ENCODE measurements around the gene GNB2.
"Not testable (repeated sequence)": the region's sequence is repeated elsewhere in the genome, so short reads cannot be mapped to it uniquely, and the experiment has no call there.

GNB2 gene

DNA sequence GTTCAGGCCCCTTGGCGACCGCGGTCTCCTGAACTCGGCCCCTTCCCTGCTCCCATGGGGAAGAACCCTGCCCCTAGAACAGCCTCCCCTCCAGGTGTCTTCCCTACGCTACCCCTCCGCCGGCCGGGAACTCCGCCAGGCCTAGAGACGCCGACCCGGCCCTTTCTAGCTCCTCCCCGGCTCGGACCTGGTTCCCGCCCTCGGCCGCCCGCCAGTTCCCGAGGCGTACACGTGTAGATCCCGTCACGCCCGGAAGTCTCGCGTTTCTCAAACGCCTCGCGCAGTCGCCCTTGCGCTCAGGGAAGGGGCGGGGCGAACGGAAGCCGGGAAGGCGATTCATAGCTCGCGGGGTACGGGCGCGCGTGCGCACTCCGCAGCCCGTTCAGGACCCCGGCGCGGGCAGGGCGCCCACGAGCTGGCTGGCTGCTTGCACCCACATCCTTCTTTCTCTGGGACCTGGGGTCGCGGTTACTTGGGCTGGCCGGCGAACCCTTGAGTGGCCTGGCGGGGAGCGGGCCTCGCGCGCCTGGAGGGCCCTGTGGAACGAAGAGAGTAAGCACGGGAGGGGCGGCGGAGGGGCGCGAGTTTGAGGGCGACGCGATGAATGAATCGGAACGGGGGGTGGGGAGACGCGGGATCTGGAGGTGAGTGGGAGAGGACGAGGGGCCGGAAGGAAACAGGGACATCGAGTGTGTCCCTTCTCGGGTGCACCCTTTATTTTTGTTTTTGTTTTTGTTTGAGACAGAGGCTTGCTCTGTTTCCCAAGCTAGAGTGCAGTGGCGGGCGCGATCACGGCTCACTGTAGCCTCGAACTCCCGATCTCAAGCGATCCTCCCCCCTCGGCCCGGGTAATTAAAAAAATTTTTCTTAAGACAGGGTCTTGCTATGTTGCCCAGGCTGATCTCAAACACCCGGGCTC lies 32.5 kb downstream of the GNB2 start, which contains the start of gene POP7:
Gene POP7, plus strand, starts transcription at position 369 of the 919 bp plus-strand sequence. CDS start 710 bp downstream, outside the sequence.
- DNase-seq (ENCODE audit: low read depth), result peak; percentile 97
- H3K4me3 ChIP-seq (ENCODE audit: control insufficient read depth, low read depth, low read length), result peak within 1 kb of the TSS; percentile 88
- TF ChIP-seq, protein P1, sequence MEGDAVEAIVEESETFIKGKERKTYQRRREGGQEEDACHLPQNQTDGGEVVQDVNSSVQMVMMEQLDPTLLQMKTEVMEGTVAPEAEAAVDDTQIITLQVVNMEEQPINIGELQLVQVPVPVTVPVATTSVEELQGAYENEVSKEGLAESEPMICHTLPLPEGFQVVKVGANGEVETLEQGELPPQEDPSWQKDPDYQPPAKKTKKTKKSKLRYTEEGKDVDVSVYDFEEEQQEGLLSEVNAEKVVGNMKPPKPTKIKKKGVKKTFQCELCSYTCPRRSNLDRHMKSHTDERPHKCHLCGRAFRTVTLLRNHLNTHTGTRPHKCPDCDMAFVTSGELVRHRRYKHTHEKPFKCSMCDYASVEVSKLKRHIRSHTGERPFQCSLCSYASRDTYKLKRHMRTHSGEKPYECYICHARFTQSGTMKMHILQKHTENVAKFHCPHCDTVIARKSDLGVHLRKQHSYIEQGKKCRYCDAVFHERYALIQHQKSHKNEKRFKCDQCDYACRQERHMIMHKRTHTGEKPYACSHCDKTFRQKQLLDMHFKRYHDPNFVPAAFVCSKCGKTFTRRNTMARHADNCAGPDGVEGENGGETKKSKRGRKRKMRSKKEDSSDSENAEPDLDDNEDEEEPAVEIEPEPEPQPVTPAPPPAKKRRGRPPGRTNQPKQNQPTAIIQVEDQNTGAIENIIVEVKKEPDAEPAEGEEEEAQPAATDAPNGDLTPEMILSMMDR (conservative IDR thresholded peaks at IDR 0.05; ENCODE audit: control insufficient read depth, insufficient read depth, low read depth, low read length), result no peak

DNA sequence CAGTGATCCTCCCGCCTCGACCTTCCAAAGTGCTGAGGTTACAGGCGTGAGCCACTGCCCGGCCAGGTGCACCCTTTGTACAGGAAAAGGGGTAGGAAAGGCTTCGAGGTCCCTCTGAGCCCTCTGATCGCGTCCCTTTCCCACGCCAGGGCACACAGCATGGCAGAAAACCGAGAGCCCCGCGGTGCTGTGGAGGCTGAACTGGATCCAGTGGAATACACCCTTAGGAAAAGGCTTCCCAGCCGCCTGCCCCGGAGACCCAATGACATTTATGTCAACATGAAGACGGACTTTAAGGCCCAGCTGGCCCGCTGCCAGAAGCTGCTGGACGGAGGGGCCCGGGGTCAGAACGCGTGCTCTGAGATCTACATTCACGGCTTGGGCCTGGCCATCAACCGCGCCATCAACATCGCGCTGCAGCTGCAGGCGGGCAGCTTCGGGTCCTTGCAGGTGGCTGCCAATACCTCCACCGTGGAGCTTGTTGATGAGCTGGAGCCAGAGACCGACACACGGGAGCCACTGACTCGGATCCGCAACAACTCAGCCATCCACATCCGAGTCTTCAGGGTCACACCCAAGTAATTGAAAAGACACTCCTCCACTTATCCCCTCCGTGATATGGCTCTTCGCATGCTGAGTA lies 33.3 kb downstream of the GNB2 start:
- peak overlapping the region; percentile 88 for H3K4me3 ChIP-seq (ENCODE audit: control insufficient read depth, low read depth, low read length)
- no peak for DNase-seq (ENCODE audit: low read depth)
- TF ChIP-seq, protein P1 (conservative IDR thresholded peaks at IDR 0.05; ENCODE audit: control insufficient read depth, insufficient read depth, low read depth, low read length), result no peak

DNA sequence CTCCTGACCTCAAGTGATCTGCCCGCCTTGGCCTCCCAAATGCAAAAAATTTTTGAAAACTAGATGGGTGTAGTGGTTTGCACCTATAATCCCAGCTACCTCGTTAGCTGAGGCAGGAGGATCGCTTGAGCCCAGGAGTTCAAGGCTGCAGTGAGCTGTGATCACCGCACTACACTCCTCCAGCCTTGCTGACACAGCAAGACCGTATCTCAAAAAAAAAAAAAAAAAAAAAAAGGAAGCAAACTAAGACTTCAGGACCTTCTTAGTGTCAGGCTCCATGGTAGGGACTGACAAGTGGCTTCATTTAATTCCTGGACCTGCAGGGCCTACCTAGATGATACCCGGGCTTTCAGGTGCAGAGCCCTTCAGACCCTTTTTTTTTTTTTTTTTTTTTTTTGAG lies 34.9 kb downstream of the GNB2 start:
- no peak for DNase-seq (ENCODE audit: low read depth)
- TF ChIP-seq, protein P1 (conservative IDR thresholded peaks at IDR 0.05; ENCODE audit: control insufficient read depth, insufficient read depth, low read depth, low read length), result no peak
- no peak overlapping the region for H3K4me3 ChIP-seq (ENCODE audit: control insufficient read depth, low read depth, low read length)

DNA sequence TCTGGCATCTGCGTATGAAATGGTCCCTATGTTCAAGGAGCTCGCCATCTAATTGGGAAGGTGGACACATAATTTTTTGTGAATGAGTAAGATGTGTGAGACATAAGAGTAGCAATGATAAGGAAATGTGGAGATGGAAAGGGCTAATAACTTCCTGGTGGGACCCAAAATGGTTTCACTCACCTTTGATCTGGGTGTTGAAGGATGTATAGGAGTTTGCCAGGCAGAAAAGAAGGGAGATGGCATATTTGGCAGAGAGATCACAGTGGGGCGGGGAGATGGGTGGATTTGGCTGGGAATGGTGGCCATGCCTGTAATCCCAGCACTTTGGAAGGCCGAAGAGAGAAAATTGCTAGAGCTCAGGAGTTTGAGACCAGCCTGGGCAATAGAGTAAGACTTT lies 36.9 kb downstream of the GNB2 start:
- DNase-seq (ENCODE audit: low read depth), result no peak
- H3K4me3 ChIP-seq (ENCODE audit: control insufficient read depth, low read depth, low read length), result no peak overlapping the region
- TF ChIP-seq, protein P1 (conservative IDR thresholded peaks at IDR 0.05; ENCODE audit: control insufficient read depth, insufficient read depth, low read depth, low read length), result no peak

DNA sequence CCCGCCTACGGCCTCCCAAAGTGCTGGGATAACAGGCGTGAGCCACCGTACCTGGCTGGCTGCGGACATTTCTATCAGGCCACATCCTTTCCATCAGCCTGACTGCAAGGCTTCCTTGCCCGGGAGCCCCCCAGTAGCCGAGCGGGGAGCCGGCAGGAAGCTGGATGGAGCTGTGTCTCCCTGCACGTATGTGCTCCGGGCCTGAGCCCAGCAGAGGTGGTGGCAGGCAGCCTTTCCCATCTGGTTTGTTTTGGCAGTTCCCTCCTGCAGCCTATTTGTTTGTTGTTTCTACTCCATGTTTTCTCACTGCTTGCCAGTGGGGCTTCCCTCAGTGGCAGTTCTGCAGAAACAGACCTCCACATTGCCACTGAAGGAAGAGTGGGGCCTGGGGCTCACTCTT lies 37.8 kb downstream of the GNB2 start:
- DNase-seq (ENCODE audit: low read depth), result no peak
- TF ChIP-seq, protein P1 (conservative IDR thresholded peaks at IDR 0.05; ENCODE audit: control insufficient read depth, insufficient read depth, low read depth, low read length), result no peak
- H3K4me3 ChIP-seq (ENCODE audit: control insufficient read depth, low read depth, low read length), result no peak overlapping the region

GRCh38 chr7:100714725-100715124 lies 41.2 kb downstream of the GNB2 start:
- TF ChIP-seq, protein P1 (conservative IDR thresholded peaks at IDR 0.05; ENCODE audit: control insufficient read depth, insufficient read depth, low read depth, low read length), result no peak
- no peak overlapping the region for H3K4me3 ChIP-seq (ENCODE audit: control insufficient read depth, low read depth, low read length)
- no peak for DNase-seq (ENCODE audit: low read depth)

DNA sequence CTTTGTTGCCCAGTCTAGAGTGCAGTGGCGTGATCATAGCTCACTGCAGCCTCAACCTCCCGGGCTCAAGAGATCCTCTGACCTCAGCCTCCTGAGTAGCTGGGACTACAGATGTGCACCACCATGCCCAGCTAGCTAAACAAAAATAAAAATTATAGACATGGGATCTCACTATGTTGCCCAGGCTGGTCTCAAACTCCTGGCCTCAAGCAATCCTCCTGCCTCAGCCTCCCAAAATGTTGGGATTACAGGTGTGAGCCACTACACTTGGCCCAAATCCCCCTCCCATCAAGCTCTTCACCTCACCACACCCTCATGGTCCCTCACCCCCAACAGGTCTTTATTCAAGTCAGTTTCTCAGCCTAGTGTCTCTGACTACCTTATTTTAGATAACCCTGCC lies 43.5 kb downstream of the GNB2 start:
- DNase-seq (ENCODE audit: low read depth); H3K4me3 ChIP-seq (ENCODE audit: control insufficient read depth, low read depth, low read length): not testable (repeated sequence)

Measured in fibroblast of mammary gland (primary cell).